Subcutaneous abdominal adipose tissue (tissue), 5 donors: Measurements from ENCODE around the gene SP2.
"Not testable (repeated sequence)": the region's sequence is repeated elsewhere in the genome, so short reads cannot be mapped to it uniquely, and the experiment has no call there.

ENCODE experiments used
- H3K27ac ChIP-seq: one replicate; pipeline ENCODE4 v1.7.0; 2013; ENCODE audit warnings: low read depth, mild to moderate bottlenecking, inconsistent platforms, low read length, moderate library complexity
- H3K27me3 ChIP-seq, 5 donors: one replicate each; pipeline ENCODE4 v1.7.0; 2013; ENCODE audit warnings: low read length in 5 of 5, inconsistent platforms in 1 of 5; ENCODE audit not compliant: control insufficient read depth in 5 of 5, insufficient read depth in 4 of 5
- H3K36me3 ChIP-seq, 5 donors: one replicate each; pipeline ENCODE4 v1.7.0; 2013; ENCODE audit warnings: low read length in 5 of 5; ENCODE audit not compliant: control insufficient read depth in 5 of 5, insufficient read depth in 5 of 5
- H3K4me1 ChIP-seq, 5 donors: one replicate each; pipeline ENCODE4 v1.7.0; 2013; ENCODE audit warnings: low read length in 5 of 5, mild to moderate bottlenecking in 3 of 5, moderate library complexity in 1 of 5; ENCODE audit not compliant: control insufficient read depth in 5 of 5, insufficient read depth in 5 of 5
- H3K4me3 ChIP-seq, 5 donors: one replicate each; pipeline ENCODE4 v1.7.0; 2013; ENCODE audit warnings: low read length in 5 of 5, low read depth in 1 of 5
- H3K9ac ChIP-seq, 5 donors: one replicate each; pipeline ENCODE4 v1.7.0; 2013; ENCODE audit warnings: low read length in 5 of 5, mild to moderate bottlenecking in 4 of 5, moderate library complexity in 3 of 5
- H3K9me3 ChIP-seq, 5 donors: one replicate each; pipeline ENCODE4 v1.7.0; 2013; ENCODE audit warnings: low read length in 5 of 5; ENCODE audit not compliant: control insufficient read depth in 5 of 5
- donor health status: healthy.
- donor health status: healthy.
- donor health status: healthy.
- donor health status: healthy.
- donor health status: healthy.

The SP2 gene

DNA sequence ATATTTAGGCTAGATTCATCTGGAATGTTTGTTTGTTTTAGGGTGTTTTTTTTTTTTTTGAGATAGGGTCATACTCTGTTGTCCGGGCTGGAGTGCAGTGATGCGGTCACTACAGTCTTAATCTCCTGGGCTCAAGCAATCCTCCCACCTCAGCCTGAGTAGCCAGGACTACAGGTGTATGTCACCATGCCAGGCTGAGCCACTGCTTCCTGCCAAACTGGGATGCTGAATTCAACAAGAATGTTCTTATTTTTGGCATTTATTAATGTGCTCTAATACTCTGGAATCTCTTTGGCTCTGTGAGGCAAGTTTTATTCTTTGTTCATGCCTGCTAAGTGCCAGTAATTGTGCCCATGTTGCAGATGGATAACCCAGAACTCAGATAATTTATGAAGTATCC is 21.5 kb downstream of the SP2 start:
- Histone ChIP-seq H3K9ac (no peak overlapping the region), H3K27ac (no peak overlapping the region), H3K4me1 (peaks cover 0 to 16% (median 13%) of the 10 kb centered on the region in 5 donors), H3K9me3 (no peaks in the 10 kb centered on the region), H3K36me3 (peaks cover 0 to 21% (median 19%) of the 10 kb centered on the region in 5 donors), H3K27me3 (no peaks in the 10 kb centered on the region), H3K4me3 (no peak overlapping the region)

DNA sequence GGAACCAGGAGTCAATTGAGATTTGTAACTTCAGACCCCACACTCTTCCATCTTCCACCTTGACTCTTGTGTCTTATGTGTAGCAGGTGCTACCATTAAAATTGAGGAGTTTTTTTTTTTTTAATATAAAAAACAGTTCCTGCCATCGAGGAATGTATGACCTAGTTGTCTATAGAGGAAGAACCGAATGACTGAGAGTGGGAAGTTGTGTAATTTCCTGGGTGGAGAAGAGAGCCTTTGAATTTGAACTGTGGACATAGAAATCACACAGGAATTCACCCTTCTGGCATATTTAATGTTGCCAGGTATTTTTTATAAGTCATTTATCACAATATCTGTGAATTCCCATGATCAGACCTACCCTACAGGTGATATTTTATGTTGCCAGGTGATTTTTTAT is 22.0 kb downstream of the SP2 start:
- no peak overlapping the region for H3K9ac ChIP-seq
- no peak overlapping the region for H3K4me3 ChIP-seq
- H3K27me3 ChIP-seq: no peaks in the 10 kb centered on the region
- peaks cover 0 to 16% (median 13%) of the 10 kb centered on the region in 5 donors for H3K4me1 ChIP-seq
- peaks cover 0 to 25% (median 22%) of the 10 kb centered on the region in 5 donors for H3K36me3 ChIP-seq
- no peaks in the 10 kb centered on the region for H3K9me3 ChIP-seq
- H3K27ac ChIP-seq: no peak overlapping the region

DNA sequence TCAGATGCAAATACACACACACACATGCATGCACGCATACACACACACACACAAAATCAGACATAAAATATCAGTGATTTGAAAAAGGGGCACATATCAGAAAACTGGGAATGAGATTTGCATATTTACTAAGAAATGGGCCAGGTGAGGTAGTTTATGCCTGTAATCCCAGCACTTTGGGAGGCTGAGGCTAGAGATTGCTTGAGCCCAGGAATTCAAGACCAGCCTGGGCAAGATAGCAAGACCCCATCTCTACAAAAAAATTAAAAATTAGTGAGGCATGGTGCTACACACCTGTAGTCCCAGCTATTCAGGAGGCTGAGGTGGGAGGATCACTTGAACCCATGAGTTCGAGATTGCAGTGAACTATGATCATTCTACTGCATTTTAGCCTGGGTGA is 23.0 kb downstream of the SP2 start:
- Histone ChIP-seq H3K27me3 (no peaks in the 10 kb centered on the region), H3K4me1 (peaks cover 0 to 16% (median 13%) of the 10 kb centered on the region in 5 donors), H3K36me3 (peaks cover 3 to 34% (median 31%) of the 10 kb centered on the region in 5 donors), H3K9me3 (no peaks in the 10 kb centered on the region), H3K27ac (no peak overlapping the region), H3K9ac (no peak overlapping the region), H3K4me3 (no peak overlapping the region)

DNA sequence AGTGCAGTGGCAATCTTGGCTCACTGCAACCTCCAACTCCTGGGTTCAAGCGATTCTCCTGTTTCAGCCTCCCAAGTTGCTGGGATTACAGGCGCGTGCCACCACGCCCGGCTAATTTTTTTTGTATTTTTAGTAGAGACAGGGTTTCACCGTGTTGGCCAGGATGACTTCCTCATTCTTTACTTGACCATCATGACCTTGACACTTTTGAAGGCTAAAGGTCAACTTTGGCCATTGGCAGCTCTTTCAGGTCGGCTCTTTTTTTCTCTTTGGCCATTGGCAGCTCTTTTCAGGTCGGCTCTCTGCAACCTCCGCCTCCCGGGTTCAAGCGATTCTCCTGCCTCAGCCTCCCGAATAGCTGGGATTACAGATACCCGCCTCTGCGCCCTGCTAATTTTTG is 23.9 kb downstream of the SP2 start:
- H3K9me3 ChIP-seq, H3K27me3 ChIP-seq, H3K4me3 ChIP-seq, H3K27ac ChIP-seq, H3K9ac ChIP-seq: not testable (repeated sequence)
- Histone ChIP-seq H3K4me1 (peaks cover 0 to 16% (median 14%) of the 10 kb centered on the region in 5 donors), H3K36me3 (peaks cover 7 to 43% (median 39%) of the 10 kb centered on the region in 5 donors)

DNA sequence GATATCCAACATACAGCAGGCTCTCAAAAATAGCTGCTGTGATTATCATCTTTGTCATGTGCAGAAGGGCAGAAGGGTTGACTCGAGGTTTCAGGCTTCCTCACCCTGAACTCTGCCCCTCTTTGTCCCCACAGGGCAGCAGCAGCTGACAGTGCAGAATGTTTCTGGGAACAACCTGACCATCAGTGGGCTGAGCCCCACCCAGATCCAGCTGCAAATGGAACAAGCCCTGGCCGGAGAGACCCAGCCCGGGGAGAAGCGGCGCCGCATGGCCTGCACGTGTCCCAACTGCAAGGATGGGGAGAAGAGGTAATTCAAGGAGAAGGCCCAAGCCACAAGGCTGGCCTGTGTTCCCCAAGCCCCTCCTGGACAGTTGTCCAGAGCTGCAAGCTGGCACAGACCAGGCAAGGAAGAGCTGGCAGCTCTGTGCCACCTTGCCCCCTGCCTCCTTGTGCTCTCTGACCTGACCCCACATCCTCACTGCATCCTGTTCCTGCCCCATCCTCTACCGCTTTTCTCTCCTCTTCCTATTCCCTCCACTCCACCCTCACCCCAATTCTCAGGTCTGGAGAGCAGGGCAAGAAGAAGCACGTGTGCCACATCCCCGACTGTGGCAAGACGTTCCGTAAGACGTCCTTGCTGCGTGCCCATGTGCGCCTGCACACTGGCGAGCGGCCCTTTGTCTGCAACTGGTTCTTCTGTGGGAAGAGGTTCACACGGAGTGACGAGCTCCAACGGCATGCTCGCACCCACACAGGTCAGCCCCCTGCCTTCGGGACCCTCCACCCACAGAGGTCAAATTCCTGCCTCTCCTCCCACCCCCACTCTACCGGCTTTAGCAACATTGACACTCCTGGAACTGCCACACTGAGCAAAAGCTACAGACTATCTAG is 29.0 kb downstream of the SP2 start:
- Histone ChIP-seq H3K27ac (no peak overlapping the region), H3K9me3 (no peaks in the 10 kb centered on the region), H3K27me3 (no peaks in the 10 kb centered on the region), H3K9ac (no peak overlapping the region), H3K4me1 (peaks cover 3 to 16% (median 7%) of the 10 kb centered on the region in 5 donors), H3K4me3 (no peak overlapping the region), H3K36me3 (peaks cover 7 to 70% (median 58%) of the 10 kb centered on the region in 5 donors)

DNA sequence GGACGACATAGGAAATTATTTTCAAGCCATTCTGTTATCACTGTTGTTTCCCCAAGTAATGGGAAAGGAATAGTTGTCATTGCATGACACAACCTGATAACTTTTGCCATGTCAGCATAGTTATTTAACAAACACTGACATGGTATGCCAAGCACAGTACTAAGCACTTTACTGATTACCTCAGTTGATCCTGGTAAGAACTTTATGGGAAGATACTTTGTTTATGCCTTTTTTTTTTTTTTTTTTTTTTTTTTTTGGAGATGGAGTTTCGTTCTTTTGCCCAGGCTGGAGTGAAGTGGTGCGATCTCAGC is 29.6 kb downstream of the SP2 start:
- H3K4me3 ChIP-seq: no peak overlapping the region
- H3K9me3 ChIP-seq: no peaks in the 10 kb centered on the region
- peaks cover 7 to 72% (median 62%) of the 10 kb centered on the region in 5 donors for H3K36me3 ChIP-seq
- no peak overlapping the region for H3K9ac ChIP-seq
- H3K4me1 ChIP-seq: peaks cover 3 to 16% (median 7%) of the 10 kb centered on the region in 5 donors
- no peak overlapping the region for H3K27ac ChIP-seq
- no peaks in the 10 kb centered on the region for H3K27me3 ChIP-seq

DNA sequence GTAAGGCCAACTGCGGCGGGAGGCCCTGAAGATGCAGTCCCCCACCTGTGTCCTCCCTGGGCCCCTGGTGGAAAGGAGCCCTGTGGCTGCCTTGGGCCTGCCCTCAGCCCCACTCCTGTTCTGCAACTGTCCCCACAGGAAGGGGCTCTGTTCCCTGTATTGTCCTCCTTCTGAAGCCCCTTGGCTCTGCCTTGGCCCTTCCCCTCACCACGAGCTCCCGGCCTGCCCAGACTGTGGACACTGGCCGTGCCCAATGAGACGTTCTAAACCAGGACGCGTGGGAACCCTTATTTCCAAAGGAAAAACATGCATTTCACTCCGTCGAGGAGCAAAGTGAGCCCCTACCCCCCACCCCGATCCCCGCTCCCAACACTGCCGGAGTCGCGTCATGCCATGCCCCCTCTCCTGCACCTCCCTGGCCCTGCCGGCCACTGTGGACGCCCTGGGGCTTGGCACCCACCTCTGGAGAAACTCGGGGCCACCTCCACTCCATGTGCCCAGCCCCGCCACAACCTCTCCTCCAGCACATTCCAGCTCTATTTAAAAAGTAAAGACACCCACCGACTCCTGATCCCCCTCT is 31.9 kb downstream of the SP2 start:
- Histone ChIP-seq H3K4me1 (peaks cover 3 to 16% (median 7%) of the 10 kb centered on the region in 5 donors), H3K4me3 (no peak overlapping the region), H3K9me3 (no peaks in the 10 kb centered on the region), H3K27ac (no peak overlapping the region), H3K27me3 (no peaks in the 10 kb centered on the region), H3K9ac (no peak overlapping the region), H3K36me3 (peaks cover 7 to 69% (median 57%) of the 10 kb centered on the region in 5 donors)

DNA sequence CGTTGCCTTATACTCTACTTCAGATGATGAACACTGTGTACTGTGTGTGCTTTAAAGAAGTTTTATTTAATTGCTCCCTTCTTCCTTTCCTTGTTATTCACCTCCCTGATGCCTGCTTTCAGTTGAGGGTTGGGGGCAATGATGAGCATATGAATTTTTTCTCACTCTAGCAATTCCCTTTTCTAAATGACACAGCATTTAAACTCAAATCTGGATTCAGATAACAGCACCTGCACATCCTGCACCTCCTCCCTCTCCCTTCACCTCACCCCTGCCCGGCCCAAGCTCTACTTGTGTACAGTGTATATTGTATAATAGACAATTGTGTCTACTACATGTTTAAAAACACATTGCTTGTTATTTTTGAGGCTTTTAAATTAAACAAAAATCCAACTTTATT is 32.4 kb downstream of the SP2 start:
- Histone ChIP-seq H3K27ac (no peak overlapping the region), H3K4me3 (no peak overlapping the region), H3K9ac (no peak overlapping the region), H3K27me3 (no peaks in the 10 kb centered on the region), H3K4me1 (peaks cover 3 to 16% (median 7%) of the 10 kb centered on the region in 5 donors), H3K9me3 (no peaks in the 10 kb centered on the region), H3K36me3 (peaks cover 5 to 63% (median 52%) of the 10 kb centered on the region in 5 donors)

DNA sequence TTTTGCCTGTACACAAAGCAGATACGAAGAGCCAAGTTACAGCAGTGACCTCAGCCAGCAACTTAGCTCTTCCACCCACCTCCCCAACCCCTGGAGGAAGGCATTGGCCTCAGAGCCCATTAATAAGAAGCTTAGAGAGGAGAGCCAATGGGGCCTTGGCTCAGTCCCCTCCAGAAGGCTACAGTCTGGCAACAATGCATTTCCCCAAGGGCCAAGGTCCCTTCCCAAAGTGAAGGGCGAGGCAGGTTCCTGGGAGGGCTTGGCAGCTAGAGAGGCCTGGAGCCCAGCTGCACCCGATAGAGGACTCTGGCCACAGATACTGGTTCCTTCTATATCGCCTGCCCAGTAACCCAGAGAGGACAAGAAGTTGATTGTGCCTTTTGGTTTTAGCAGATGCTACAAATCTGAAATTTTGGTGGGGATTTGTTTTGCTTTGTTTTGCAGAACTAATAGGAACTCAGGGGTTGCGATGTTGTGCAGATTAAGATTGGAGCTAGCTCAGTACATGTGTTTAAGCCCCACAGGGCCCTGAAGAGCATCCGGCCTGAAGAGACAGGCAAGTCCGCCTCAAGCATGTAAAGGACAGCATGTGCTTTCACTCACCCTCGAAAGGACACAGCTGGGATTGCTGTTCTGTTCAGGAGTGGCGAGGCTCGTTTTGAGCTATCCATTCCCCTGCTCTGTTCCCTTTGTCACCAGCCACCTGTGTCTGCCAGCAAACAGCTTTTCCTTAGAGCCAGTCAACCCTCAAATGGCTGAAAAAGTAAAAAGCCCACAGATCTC is 33.4 kb downstream of the SP2 start:
- Histone ChIP-seq H3K36me3 (peaks cover 2 to 54% (median 42%) of the 10 kb centered on the region in 5 donors), H3K4me1 (peaks cover 3 to 16% (median 7%) of the 10 kb centered on the region in 5 donors), H3K4me3 (no peak overlapping the region), H3K9me3 (no peaks in the 10 kb centered on the region), H3K9ac (peak overlapping the region in 2 of 5 donors; percentile 23), H3K27ac (no peak overlapping the region), H3K27me3 (no peaks in the 10 kb centered on the region)

DNA sequence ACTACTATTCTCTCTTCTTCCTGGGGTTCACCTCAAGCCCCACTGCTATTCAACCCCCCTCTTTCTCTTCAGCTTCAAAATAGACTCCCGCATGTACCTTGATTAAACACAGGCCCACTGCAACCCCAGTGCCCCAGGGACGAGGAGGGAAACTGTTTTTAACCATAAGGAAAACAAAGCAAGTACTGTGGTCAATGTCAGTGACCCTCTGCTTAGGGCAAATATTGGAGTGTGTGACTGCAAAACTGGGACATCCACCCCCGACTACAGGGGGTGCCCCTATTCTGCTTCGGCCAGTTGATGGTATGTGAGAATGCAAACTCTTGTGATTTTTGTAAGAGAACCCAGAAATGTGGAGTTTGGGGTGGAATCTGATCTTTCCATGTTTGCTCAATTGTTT is 35.8 kb downstream of the SP2 start:
- Histone ChIP-seq H3K36me3 (peaks cover 0 to 31% (median 23%) of the 10 kb centered on the region in 5 donors), H3K27me3 (no peaks in the 10 kb centered on the region), H3K9me3 (no peaks in the 10 kb centered on the region), H3K4me3 (no peak overlapping the region), H3K27ac (no peak overlapping the region), H3K9ac (no peak overlapping the region), H3K4me1 (peaks cover 3 to 12% (median 7%) of the 10 kb centered on the region in 5 donors)
